ENCODE measurements around the gene DNAJC16.

GRCh38 chr1:15501208-15502032, 25.2 kb upstream of the DNAJC16 start:
- TF ChIP-seq POLR2A (IDR thresholded peaks at IDR 0.05; ENCODE audit: low read depth, low read length) (no peak), POLR2AphosphoS5 (IDR thresholded peaks at IDR 0.05; ENCODE audit: low read depth, low read length) (no peak), TAF1 (IDR thresholded peaks at IDR 0.05; ENCODE audit: borderline replicate concordance, low read depth, low read length) (no peak)

Measured in GM12892 (cell line).